ENCODE results near the gene WIPF2. TPM values are rescaled to one million over a fixed set of nuclear protein-coding genes. Genes with fewer than 3 reads are reported as not detected.

The WIPF2 gene
- total RNA-seq, 2 experiments from 2014 or later = 17.3 to 21.3 TPM

DNA sequence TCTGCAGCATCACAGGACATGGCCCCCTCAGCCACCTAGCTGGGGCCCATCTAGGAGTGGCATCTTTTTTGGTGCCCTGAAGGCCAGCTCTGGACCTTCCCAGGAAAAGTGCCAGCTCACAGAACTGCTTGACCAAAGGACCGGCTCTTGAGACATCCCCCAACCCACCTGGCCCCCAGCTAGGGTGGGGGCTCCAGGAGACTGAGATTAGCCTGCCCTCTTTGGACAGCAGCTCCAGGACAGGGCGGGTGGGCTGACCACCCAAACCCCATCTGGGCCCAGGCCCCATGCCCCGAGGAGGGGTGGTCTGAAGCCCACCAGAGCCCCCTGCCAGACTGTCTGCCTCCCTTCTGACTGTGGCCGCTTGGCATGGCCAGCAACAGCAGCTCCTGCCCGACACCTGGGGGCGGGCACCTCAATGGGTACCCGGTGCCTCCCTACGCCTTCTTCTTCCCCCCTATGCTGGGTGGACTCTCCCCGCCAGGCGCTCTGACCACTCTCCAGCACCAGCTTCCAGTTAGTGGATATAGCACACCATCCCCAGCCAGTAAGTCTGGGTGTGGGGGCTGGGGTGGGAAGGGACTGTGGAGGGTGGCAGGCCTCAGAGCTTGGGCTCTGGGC, 111.9 kb downstream of the WIPF2 start:
- H3K27ac ChIP-seq (ENCODE audit: low read depth in 1 of 2, low read length in 2 of 2) = peak overlapping the region; percentile 55 to 62
- CTCF ChIA-PET = interaction anchor here (1.0 to 3.9 kb wide), 2 partner anchors 10 to 11 kb away, joined by 3 to 14 read pairs; no protein-coding TSS in a partner anchor
- H3K36me3 ChIP-seq (ENCODE audit: insufficient read depth, low read length) = peaks cover 32% of the 10 kb centered on the region
- H3K27me3 Mint-ChIP-seq = no peaks in the 10 kb centered on the region
- no peaks in the 10 kb centered on the region for H3K27me3 ChIP-seq (ENCODE audit: control insufficient read depth in 1 of 2, insufficient read depth in 2 of 2, low read length in 2 of 2)
- H3K36me3 Mint-ChIP-seq (ENCODE audit: low read depth) = peaks cover 46% of the 10 kb centered on the region
- ATAC-seq (ENCODE audit: poor library complexity) (no peak), DNase-seq (no peak)
- no peaks in the 10 kb centered on the region for H3K9me3 Mint-ChIP-seq
- POLR2A ChIA-PET = interaction anchor here (1.2 to 2.8 kb wide), 4 partner anchors 8 to 12 kb away, joined by 3 to 16 read pairs (median 12); no protein-coding TSS in a partner anchor
- H3K9me3 ChIP-seq (ENCODE audit: control insufficient read depth in 1 of 2, insufficient read depth in 1 of 2, low read length in 2 of 2) = no peaks in the 10 kb centered on the region
- H3K4me3 Mint-ChIP-seq = peak overlapping the region; percentile 62
- peak overlapping the region; percentile 0 for H3K4me3 ChIP-seq (ENCODE audit: low read length)
- peaks cover 86% of the 10 kb centered on the region for H3K4me1 Mint-ChIP-seq (ENCODE audit: low read depth)
- peaks cover 95% of the 10 kb centered on the region for H3K4me1 ChIP-seq (ENCODE audit: insufficient read depth, low read length)
- H3K27ac Mint-ChIP-seq = peak overlapping the region; percentile 93
- intact Hi-C loops (cut with DNase I, micrococcal nuclease) = no loop called here
- TF ChIP-seq, protein P1, sequence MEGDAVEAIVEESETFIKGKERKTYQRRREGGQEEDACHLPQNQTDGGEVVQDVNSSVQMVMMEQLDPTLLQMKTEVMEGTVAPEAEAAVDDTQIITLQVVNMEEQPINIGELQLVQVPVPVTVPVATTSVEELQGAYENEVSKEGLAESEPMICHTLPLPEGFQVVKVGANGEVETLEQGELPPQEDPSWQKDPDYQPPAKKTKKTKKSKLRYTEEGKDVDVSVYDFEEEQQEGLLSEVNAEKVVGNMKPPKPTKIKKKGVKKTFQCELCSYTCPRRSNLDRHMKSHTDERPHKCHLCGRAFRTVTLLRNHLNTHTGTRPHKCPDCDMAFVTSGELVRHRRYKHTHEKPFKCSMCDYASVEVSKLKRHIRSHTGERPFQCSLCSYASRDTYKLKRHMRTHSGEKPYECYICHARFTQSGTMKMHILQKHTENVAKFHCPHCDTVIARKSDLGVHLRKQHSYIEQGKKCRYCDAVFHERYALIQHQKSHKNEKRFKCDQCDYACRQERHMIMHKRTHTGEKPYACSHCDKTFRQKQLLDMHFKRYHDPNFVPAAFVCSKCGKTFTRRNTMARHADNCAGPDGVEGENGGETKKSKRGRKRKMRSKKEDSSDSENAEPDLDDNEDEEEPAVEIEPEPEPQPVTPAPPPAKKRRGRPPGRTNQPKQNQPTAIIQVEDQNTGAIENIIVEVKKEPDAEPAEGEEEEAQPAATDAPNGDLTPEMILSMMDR (IDR thresholded peaks at IDR 0.05) = no peak

DNA sequence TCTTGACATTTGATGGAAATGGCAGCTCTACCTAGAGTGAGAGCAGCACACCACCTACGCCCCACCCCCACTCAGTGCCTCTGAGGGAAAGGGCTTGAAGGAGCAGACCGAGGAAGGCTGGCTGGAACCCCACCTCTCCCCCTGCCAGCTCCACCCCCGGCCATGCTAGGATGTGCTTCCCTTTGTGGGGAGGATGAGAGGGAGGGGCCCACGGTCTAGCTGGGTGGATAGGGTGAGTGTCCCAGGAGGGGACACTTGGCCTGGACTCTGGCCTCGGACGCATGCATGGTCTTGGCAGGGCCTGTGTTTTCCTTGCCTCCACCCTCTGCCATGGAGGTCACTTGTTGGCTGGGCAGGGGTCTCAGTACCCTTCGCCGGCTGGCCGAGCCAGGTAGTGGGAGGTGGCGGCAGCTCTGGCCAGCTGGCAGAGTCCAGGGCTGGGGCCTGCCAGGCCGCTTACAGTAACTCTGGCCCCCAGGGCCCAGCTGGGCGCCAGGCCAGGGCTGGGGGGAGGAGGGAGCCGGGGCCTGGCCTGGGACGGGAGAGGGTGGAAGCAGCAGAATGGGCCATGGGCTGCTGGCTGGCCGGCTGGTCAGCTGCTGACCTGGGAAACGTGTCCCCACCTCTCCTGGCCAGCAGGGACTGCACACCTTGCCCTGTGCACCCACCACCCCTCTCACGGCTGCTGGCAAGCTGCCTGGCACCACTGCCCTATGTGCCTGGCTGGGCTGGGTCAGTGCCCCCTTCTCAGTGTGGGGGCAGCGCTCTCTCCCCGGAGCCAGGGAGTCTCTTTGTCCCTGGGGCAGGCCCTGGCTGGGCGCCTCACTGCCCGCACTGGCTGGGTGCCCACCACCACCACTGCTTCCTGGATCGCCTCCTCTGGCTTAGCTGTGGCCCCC, 112.9 kb downstream of the WIPF2 start:
- Mint-ChIP-seq H3K36me3 (ENCODE audit: low read depth) (peaks cover 46% of the 10 kb centered on the region), H3K27ac (peak overlapping the region; percentile 93), H3K4me1 (ENCODE audit: low read depth) (peaks cover 79% of the 10 kb centered on the region), H3K4me3 (peak overlapping the region; percentile 51), H3K27me3 (no peaks in the 10 kb centered on the region), H3K9me3 (no peaks in the 10 kb centered on the region)
- H3K4me3 ChIP-seq (ENCODE audit: low read length) = no peak overlapping the region
- no peaks in the 10 kb centered on the region for H3K9me3 ChIP-seq (ENCODE audit: control insufficient read depth in 1 of 2, insufficient read depth in 1 of 2, low read length in 2 of 2)
- POLR2A ChIA-PET = interaction anchor here (1.5 to 2.8 kb wide), 3 partner anchors 9 to 12 kb away, joined by 12 to 16 read pairs (median 13); no protein-coding TSS in a partner anchor
- peaks cover 33% of the 10 kb centered on the region for H3K36me3 ChIP-seq (ENCODE audit: insufficient read depth, low read length)
- CTCF ChIA-PET = interaction anchor here (1.0 kb wide), 1 partner anchor 9 kb away, joined by 3 read pairs; no protein-coding TSS in a partner anchor
- TF ChIP-seq, protein P1 (IDR thresholded peaks at IDR 0.05) = no peak
- peak overlapping the region in 1 of 2 donors; percentile 15 for H3K27ac ChIP-seq (ENCODE audit: low read depth in 1 of 2, low read length in 2 of 2)
- ATAC-seq (ENCODE audit: poor library complexity) (no peak), DNase-seq (peak in 1 of 14 experiments; percentile 32)
- peaks cover 88% of the 10 kb centered on the region for H3K4me1 ChIP-seq (ENCODE audit: insufficient read depth, low read length)
- no peaks in the 10 kb centered on the region for H3K27me3 ChIP-seq (ENCODE audit: control insufficient read depth in 1 of 2, insufficient read depth in 2 of 2, low read length in 2 of 2)
- intact Hi-C loops (cut with DNase I, micrococcal nuclease) = no loop called here

Small RNAs within 50 kb of the gene (microRNA-seq; reads per million reads assigned to microRNA genes)
- not detected for gene MIR6867 (ENCODE audit: borderline microRNAs expressed, borderline replicate concordance)

Other genes with a start within 250 kb of the WIPF2 start
- gene PSMD3, start 238.5 kb upstream of the WIPF2 start, total RNA-seq = 10 to 100 TPM; 66.7 to 71.9 TPM
- not detected for gene CSF3, start 203.9 kb upstream of the WIPF2 start, total RNA-seq
- gene MED24, start 164.9 kb upstream of the WIPF2 start, total RNA-seq = 10 to 100 TPM; 82.9 to 85.3 TPM
- 10 to 100 TPM; 35.2 to 36.4 TPM for gene THRA, start 156.3 kb upstream of the WIPF2 start, total RNA-seq
- gene NR1D1, start 118.7 kb upstream of the WIPF2 start, total RNA-seq = 10 to 100 TPM; 29.6 to 34.1 TPM
- 10 to 100 TPM; 77.0 to 79.2 TPM for gene MSL1, start 97.3 kb upstream of the WIPF2 start, total RNA-seq
- gene CASC3, start 78.8 kb upstream of the WIPF2 start, total RNA-seq = 100 to 1,000 TPM; 195 to 207 TPM
- 1 to 10 TPM; 7.7 to 9.4 TPM for gene RAPGEFL1, start 41.8 kb upstream of the WIPF2 start, total RNA-seq
- 1 to 10 TPM; 1.0 to 1.8 TPM for gene CDC6, start 68.6 kb downstream of the WIPF2 start, total RNA-seq
- 100 to 1,000 TPM; 114 to 115 TPM for gene RARA, start 89.9 kb downstream of the WIPF2 start, total RNA-seq
- gene GJD3, start 145.4 kb downstream of the WIPF2 start, total RNA-seq = not detected
- gene TOP2A, start 198.6 kb downstream of the WIPF2 start, total RNA-seq = 1 to 10 TPM; 3.6 to 3.8 TPM
- gene IGFBP4, start 224.1 kb downstream of the WIPF2 start, total RNA-seq = 1 to 10 TPM; 2.5 to 2.6 TPM